Measurements from ENCODE around the gene PIANP.
"Not testable (repeated sequence)": the region's sequence is repeated elsewhere in the genome, so short reads cannot be mapped to it uniquely, and the experiment has no call there.

PIANP gene

DNA sequence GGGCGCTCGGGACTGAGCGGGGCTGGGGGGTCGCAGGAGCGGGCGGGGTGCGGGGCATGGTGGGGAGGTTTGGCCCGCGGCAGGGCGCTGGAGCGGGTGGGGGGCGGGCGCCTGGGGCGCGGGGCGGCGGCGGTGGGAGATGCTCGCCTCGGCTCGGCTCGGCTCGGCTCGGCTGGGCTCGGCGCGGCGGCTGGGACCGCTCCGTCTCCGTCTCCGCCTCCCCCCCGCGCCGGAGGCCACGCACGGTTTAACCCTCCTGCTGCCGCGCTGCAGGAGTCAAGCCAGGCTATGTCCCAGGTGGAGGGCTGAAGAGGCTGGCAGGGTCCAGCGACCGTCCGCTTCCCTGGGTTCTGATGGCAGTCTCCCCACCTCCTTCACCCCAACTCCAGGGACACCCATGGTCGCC lies at the start of gene PIANP:
Gene PIANP (minus strand): TSS at position 170 of the 406 bp plus-strand sequence. CDS start 2,754 bp downstream, outside the sequence.
- DNase-seq: peak in 1 of 2 experiments; percentile 46

- DNase-seq: no peak
Measured at GRCh38 chr12:6748761-6749160, 48.1 kb upstream of the PIANP start.

GRCh38 chr12:6747216-6747615 lies 46.6 kb upstream of the PIANP start:
- no peak for DNase-seq

- DNase-seq: no peak
Measured at GRCh38 chr12:6745741-6746525, 45.3 kb upstream of the PIANP start.

- not testable (repeated sequence) for DNase-seq
Measured at GRCh38 chr12:6743300-6743699, 42.7 kb upstream of the PIANP start.

- DNase-seq: no peak
Measured at GRCh38 chr12:6742834-6743233, 42.2 kb upstream of the PIANP start.

GRCh38 chr12:6742080-6742479 lies 41.5 kb upstream of the PIANP start:
- not testable (repeated sequence) for DNase-seq

- no peak for DNase-seq
Measured at GRCh38 chr12:6736754-6737153, 36.1 kb upstream of the PIANP start.

- DNase-seq: peak in 1 of 2 experiments; percentile 26
Measured at GRCh38 chr12:6735448-6736191, 35.0 kb upstream of the PIANP start.

DNA sequence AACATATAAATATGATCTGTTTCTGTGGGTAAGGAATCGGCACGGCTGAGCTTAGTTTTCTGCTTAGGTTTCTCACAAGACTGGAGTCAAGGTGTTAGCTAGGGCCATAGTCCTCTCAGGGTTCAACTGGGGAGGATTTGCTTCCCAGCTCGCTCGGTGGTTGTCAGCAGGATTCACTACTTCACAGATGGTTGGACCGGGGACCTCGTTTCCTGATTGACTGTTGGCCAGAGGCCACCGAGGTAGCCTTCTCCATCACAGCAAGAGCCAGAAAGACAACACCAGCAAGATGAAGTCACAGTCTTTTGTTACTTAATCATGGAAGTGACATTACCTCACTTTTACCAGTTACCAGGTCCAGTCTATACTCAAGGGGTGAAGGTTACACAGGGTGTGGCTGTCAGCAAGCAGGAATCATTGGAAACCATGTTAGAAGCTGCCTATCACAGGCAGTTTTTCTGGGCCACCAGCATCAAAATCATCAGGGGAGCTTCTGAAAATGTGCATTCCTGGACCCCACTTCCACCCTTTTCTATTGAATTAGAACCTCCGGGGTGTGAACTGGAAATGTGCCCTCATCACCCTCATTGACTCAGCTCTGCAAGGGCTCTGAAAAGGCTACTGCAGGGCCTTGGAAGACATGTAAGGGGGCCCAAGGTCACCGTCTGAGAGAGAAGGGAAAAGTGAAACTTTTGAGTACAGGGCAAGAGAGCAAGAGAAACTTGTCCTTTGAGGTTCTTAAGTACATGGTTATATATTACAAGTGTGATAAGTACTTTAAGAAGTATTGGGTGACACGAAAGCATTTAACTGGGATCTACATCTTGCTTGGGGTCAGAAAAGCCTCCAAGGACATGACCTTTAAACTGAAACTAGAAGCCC lies 34.1 kb upstream of the PIANP start:
- DNase-seq: no peak

GRCh38 chr12:6730169-6730568 lies 29.6 kb upstream of the PIANP start:
- no peak for DNase-seq

DNA sequence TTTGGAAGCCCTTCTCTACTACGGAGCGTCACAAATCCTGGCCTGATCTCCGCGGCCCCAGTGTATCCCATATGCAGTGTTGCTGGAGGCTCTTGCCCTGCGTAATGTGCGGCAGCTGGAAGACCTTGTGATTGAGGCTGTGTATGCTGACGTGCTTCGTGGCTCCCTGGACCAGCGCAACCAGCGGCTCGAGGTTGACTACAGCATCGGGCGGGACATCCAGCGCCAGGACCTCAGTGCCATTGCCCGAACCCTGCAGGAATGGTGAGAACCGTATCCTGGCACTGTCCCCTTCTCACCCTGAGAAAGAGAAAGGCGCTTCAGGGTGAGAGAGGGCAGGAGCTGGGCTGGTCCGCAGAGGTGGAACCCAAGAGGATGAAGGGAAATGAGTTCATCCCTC lies 28.6 kb upstream of the PIANP start:
- DNase-seq: no peak

DNA sequence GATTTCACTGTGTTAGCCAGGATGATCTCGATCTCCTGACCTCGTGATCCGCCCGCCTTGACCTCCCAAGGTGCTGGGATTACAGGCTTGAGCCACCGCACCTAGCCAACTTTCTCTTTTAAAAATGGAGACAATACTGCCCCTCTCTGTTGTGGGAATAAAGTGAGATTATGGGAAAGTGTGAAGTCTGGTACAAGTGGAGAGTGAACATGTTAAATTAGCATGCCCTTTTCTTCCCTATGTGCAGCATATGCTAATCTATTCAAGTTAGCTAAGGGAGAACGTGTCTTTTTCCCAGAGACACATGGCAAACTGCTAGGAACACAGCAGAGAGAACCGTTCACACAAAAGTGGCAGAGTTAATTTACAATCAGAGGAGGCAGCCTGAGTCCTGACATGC lies 24.7 kb upstream of the PIANP start:
- DNase-seq: no peak

DNA sequence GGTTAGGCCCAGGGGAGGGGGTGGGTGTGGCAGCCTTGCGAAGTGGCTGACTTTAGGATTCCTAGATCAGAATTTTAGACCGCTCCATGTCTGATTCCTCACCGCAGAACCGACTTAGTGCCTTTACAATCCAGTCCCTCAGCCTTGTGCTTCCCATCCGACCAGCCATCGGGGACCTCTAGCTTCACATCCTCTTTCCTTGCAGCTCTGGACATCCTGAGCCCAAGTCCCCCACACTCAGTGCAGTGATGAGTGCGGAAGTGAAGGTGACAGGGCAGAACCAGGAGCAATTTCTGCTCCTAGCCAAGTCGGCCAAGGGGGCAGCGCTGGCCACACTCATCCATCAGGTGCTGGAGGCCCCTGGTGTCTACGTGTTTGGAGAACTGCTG lies 23.8 kb upstream of the PIANP start:
- DNase-seq: peak in 1 of 2 experiments; percentile 41

DNA sequence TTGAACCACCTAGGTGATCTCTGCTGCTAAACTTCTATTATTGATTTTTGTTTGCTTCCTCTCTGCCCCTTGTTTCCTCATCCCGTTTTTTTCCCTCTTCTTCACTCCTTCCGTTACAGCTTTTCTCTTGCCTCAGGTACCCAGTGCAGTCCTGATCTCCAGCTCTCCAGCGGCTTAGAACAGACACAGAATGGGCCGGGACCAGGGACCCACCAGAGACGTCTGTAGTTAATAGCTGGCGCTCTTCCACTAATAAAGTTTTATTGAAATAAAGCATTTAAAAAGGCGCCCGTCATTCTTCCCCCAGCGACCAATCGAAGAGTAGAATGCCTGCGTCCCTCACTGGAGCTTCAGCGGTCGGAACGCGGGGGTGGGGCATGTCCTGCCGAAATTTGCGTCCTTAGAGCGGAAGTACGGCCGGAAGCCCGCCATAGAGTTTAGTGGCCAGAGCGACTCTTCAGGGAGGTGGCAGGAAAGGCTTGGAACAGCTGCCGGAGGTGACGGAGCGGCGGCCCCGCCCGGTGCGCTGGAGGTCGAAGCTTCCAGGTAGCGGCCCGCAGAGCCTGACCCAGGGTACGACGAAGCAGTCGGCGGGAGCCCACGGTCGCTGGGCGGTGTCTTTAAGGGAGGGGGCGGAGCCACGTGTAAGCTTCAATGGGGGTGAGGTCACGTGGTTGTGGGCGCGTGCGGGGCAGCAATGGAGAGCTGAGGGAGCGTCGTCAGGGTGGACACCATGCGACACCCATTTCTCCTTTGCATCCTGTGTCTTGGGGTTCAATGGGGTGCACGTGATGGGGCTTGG lies 23.2 kb upstream of the PIANP start, which contains the start of gene COPS7A:
Gene COPS7A (plus strand): TSS at position 440 of the 802 bp plus-strand sequence. CDS start 611 bp downstream, outside the sequence.
- DNase-seq: peak; percentile 99 to 100

GRCh38 chr12:6722863-6723262 lies 22.2 kb upstream of the PIANP start:
- no peak for DNase-seq

- no peak for DNase-seq
Measured at GRCh38 chr12:6716874-6717437, 16.3 kb upstream of the PIANP start.

DNA sequence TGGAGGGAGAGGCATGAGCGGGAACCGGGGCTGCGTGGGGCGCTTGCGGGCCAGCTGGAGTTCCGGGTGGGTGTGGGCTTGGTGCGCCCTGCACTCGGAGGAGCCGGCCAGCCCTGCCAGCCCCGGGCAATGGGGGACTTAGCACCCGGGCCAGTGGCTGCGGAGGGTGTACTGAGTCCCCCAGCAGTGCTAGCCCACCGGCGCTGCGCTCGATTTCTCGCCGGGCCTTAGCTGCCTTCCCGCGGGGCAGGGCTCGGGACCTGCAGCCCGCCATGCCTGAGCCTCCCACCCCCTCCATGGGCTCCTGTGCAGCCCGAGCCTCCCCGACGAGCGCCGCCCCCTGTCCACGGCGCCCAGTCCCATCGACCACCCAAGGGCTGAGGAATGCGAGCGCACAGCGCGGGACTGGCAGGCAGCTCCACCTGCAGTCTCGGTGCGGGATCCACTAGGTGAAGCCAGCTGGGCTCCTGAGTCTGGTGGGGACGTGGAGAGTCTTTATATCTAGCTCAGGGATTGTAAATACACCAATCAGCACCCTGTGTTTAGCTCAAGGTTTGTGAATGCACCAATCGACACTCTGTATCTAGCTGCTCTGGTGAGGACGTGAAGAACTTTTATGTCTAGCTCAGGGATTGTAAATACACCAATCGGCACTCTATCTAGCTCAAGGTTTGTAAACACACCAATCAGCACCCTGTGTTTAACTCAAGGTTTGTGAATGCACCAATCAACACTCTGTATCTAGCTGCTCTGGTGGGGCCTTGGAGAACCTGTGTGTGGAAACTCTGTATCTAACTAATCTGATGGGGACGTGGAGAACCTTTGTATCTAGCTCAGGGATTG lies 15.6 kb upstream of the PIANP start:
- DNase-seq: not testable (repeated sequence)

GRCh38 chr12:6708960-6709394 lies 8.4 kb upstream of the PIANP start:
- no peak for DNase-seq

DNA sequence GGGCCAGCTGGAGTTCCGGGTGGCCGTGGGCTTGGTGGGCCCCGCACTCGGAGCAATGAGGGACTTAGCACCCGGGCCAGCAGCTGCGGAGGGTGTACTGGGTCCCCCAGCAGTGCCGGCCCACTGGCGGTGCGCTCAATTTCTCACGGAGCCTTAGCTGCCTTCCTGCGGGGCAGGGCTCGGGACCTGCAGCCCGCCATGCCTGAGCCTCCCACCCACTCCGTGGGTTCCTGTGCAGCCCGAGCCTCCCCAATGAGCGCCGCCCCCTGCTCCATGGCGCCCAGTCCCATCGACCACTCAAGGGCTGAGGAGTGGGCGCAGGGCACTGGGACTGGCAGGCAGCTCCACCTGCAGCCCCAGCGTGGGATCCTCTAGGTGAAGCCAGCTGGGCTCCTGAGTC lies 7.7 kb upstream of the PIANP start:
- DNase-seq: not testable (repeated sequence)

GRCh38 chr12:6703631-6704030 lies 3.0 kb upstream of the PIANP start:
- DNase-seq: no peak

Data from NCI-H446 (cell line).